ENCODE results near the gene RNF41. TPM values are rescaled to one million over a fixed set of nuclear protein-coding genes. Genes with fewer than 3 reads are reported as not detected.

Gene RNF41
- total and polyA plus RNA-seq, 4 donors: 32.9 to 61.4 (median 45.1) TPM

- DNase-seq (no peak), ATAC-seq (ENCODE audit: low FRiP score) (no peak)
- no peaks in the 10 kb centered on the region for H3K9me3 ChIP-seq (ENCODE audit: control insufficient read depth, low read length)
- WGBS, 2 donors: 80 to 88% methylated on average over 1 of the region's 1 CpG
- intact Hi-C loops (cut with DNase I): no loop called here
- H3K27me3 ChIP-seq (ENCODE audit: control insufficient read depth in 1 of 2, insufficient read depth in 2 of 2, low read length in 1 of 2): no peaks in the 10 kb centered on the region
- no peaks in the 10 kb centered on the region for H3K4me1 ChIP-seq (ENCODE audit: control insufficient read depth in 1 of 2, insufficient read depth in 2 of 2, low read length in 2 of 2)
- no peak overlapping the region for H3K4me3 ChIP-seq (ENCODE audit: low read length in 2 of 2)
- H3K27ac ChIP-seq (ENCODE audit: low read depth in 1 of 2, low read length in 2 of 2): no peak overlapping the region
- H3K36me3 ChIP-seq (ENCODE audit: control insufficient read depth in 1 of 2, insufficient read depth in 2 of 2, low read length in 1 of 2): peaks cover 2 to 17% of the 10 kb centered on the region in 2 donors
Measured at GRCh38 chr12:56212361-56212760, 9.4 kb downstream of the RNF41 start.

- intact Hi-C loops (cut with DNase I): no loop called here
- ATAC-seq (ENCODE audit: low FRiP score) (no peak), DNase-seq (no peak)
- WGBS, 2 donors: 75 to 83% methylated on average over 6 of the region's 6 CpGs
- no peaks in the 10 kb centered on the region for H3K4me1 ChIP-seq (ENCODE audit: control insufficient read depth in 1 of 2, insufficient read depth in 2 of 2, low read length in 2 of 2)
- no peak overlapping the region for H3K4me3 ChIP-seq (ENCODE audit: low read length in 2 of 2)
- no peak overlapping the region for H3K27ac ChIP-seq (ENCODE audit: low read depth in 1 of 2, low read length in 2 of 2)
- peaks cover 7 to 20% of the 10 kb centered on the region in 2 donors for H3K36me3 ChIP-seq (ENCODE audit: control insufficient read depth in 1 of 2, insufficient read depth in 2 of 2, low read length in 1 of 2)
- H3K27me3 ChIP-seq (ENCODE audit: control insufficient read depth in 1 of 2, insufficient read depth in 2 of 2, low read length in 1 of 2): no peaks in the 10 kb centered on the region
- H3K9me3 ChIP-seq (ENCODE audit: control insufficient read depth, low read length): no peaks in the 10 kb centered on the region
Measured at GRCh38 chr12:56208006-56208405, 13.7 kb downstream of the RNF41 start.

- Histone ChIP-seq H3K36me3 (ENCODE audit: control insufficient read depth in 1 of 2, insufficient read depth in 2 of 2, low read length in 1 of 2) (peaks cover 7 to 16% of the 10 kb centered on the region in 2 donors), H3K9me3 (ENCODE audit: control insufficient read depth, low read length) (no peaks in the 10 kb centered on the region), H3K27ac (ENCODE audit: low read depth in 1 of 2, low read length in 2 of 2) (no peak overlapping the region), H3K4me3 (ENCODE audit: low read length in 2 of 2) (no peak overlapping the region), H3K27me3 (ENCODE audit: control insufficient read depth in 1 of 2, insufficient read depth in 2 of 2, low read length in 1 of 2) (no peaks in the 10 kb centered on the region), H3K4me1 (ENCODE audit: control insufficient read depth in 1 of 2, insufficient read depth in 2 of 2, low read length in 2 of 2) (no peaks in the 10 kb centered on the region)
- intact Hi-C loops (cut with DNase I): loop anchor here in 1 of 2 donors (2.0 kb wide), 1 partner anchor 18 kb away; the partner anchor contains the start of gene NABP2
- WGBS, 2 donors: 46 to 48% methylated on average over 14 of the region's 14 CpGs
- DNase-seq: peak in 1 of 2 donors; percentile 69
- ATAC-seq (ENCODE audit: low FRiP score): peak; percentile 68
Measured at GRCh38 chr12:56206452-56207166, 15.1 kb downstream of the RNF41 start.

- ATAC-seq (ENCODE audit: low FRiP score) (no peak), DNase-seq (no peak)
- H3K4me1 ChIP-seq (ENCODE audit: control insufficient read depth in 1 of 2, insufficient read depth in 2 of 2, low read length in 2 of 2): no peaks in the 10 kb centered on the region
- H3K27ac ChIP-seq (ENCODE audit: low read depth in 1 of 2, low read length in 2 of 2): peak overlapping the region in 1 of 2 donors; percentile 15
- no peaks in the 10 kb centered on the region for H3K27me3 ChIP-seq (ENCODE audit: control insufficient read depth in 1 of 2, insufficient read depth in 2 of 2, low read length in 1 of 2)
- intact Hi-C loops (cut with DNase I): no loop called here
- no peak overlapping the region for H3K4me3 ChIP-seq (ENCODE audit: low read length in 2 of 2)
- no peaks in the 10 kb centered on the region for H3K9me3 ChIP-seq (ENCODE audit: control insufficient read depth, low read length)
- H3K36me3 ChIP-seq (ENCODE audit: control insufficient read depth in 1 of 2, insufficient read depth in 2 of 2, low read length in 1 of 2): peaks cover 7 to 16% of the 10 kb centered on the region in 2 donors
Measured at GRCh38 chr12:56205445-56205844, 16.3 kb downstream of the RNF41 start.

- H3K9me3 ChIP-seq (ENCODE audit: control insufficient read depth, low read length): no peaks in the 10 kb centered on the region
- H3K36me3 ChIP-seq (ENCODE audit: control insufficient read depth in 1 of 2, insufficient read depth in 2 of 2, low read length in 1 of 2): peaks cover 7 to 11% of the 10 kb centered on the region in 2 donors
- H3K4me3 ChIP-seq (ENCODE audit: low read length in 2 of 2): no peak overlapping the region
- intact Hi-C loops (cut with DNase I): no loop called here
- H3K4me1 ChIP-seq (ENCODE audit: control insufficient read depth in 1 of 2, insufficient read depth in 2 of 2, low read length in 2 of 2): no peaks in the 10 kb centered on the region
- ATAC-seq (ENCODE audit: low FRiP score) (no peak), DNase-seq (no peak)
- no peak overlapping the region for H3K27ac ChIP-seq (ENCODE audit: low read depth in 1 of 2, low read length in 2 of 2)
- H3K27me3 ChIP-seq (ENCODE audit: control insufficient read depth in 1 of 2, insufficient read depth in 2 of 2, low read length in 1 of 2): no peaks in the 10 kb centered on the region
Measured at GRCh38 chr12:56204275-56204674, 17.4 kb downstream of the RNF41 start.

GRCh38 chr12:56202838-56203237 lies 18.9 kb downstream of the RNF41 start:
- no peak for ATAC-seq (ENCODE audit: low FRiP score)
- H3K27ac ChIP-seq (ENCODE audit: low read depth in 1 of 2, low read length in 2 of 2): no peak overlapping the region
- no peak overlapping the region for H3K4me3 ChIP-seq (ENCODE audit: low read length in 2 of 2)
- H3K4me1 ChIP-seq (ENCODE audit: control insufficient read depth in 1 of 2, insufficient read depth in 2 of 2, low read length in 2 of 2): no peaks in the 10 kb centered on the region
- H3K27me3 ChIP-seq (ENCODE audit: control insufficient read depth in 1 of 2, insufficient read depth in 2 of 2, low read length in 1 of 2): no peaks in the 10 kb centered on the region
- intact Hi-C loops (cut with DNase I): no loop called here
- 50 to 55% methylated on average over 2 of the region's 2 CpGs for WGBS, 2 donors
- H3K36me3 ChIP-seq (ENCODE audit: control insufficient read depth in 1 of 2, insufficient read depth in 2 of 2, low read length in 1 of 2): peaks cover 7 to 9% of the 10 kb centered on the region in 2 donors
- no peak for DNase-seq
- H3K9me3 ChIP-seq (ENCODE audit: control insufficient read depth, low read length): no peaks in the 10 kb centered on the region

- no peak for DNase-seq
- Histone ChIP-seq H3K27ac (ENCODE audit: low read depth in 1 of 2, low read length in 2 of 2) (no peak overlapping the region), H3K27me3 (ENCODE audit: control insufficient read depth in 1 of 2, insufficient read depth in 2 of 2, low read length in 1 of 2) (no peaks in the 10 kb centered on the region), H3K4me1 (ENCODE audit: control insufficient read depth in 1 of 2, insufficient read depth in 2 of 2, low read length in 2 of 2) (no peaks in the 10 kb centered on the region), H3K9me3 (ENCODE audit: control insufficient read depth, low read length) (no peaks in the 10 kb centered on the region), H3K36me3 (ENCODE audit: control insufficient read depth in 1 of 2, insufficient read depth in 2 of 2, low read length in 1 of 2) (peaks cover 4 to 6% of the 10 kb centered on the region in 2 donors), H3K4me3 (ENCODE audit: low read length in 2 of 2) (no peak overlapping the region)
- WGBS, 2 donors: 43 to 67% methylated on average over 1 of the region's 1 CpG
- intact Hi-C loops (cut with DNase I): no loop called here
- no peak for ATAC-seq (ENCODE audit: low FRiP score)
Measured at GRCh38 chr12:56202366-56202765, 19.4 kb downstream of the RNF41 start.

- H3K27me3 ChIP-seq (ENCODE audit: control insufficient read depth in 1 of 2, insufficient read depth in 2 of 2, low read length in 1 of 2): no peaks in the 10 kb centered on the region
- no peak for DNase-seq
- intact Hi-C loops (cut with DNase I): no loop called here
- H3K9me3 ChIP-seq (ENCODE audit: control insufficient read depth, low read length): no peaks in the 10 kb centered on the region
- no peak overlapping the region for H3K27ac ChIP-seq (ENCODE audit: low read depth in 1 of 2, low read length in 2 of 2)
- H3K4me1 ChIP-seq (ENCODE audit: control insufficient read depth in 1 of 2, insufficient read depth in 2 of 2, low read length in 2 of 2): no peaks in the 10 kb centered on the region
- no peak overlapping the region for H3K4me3 ChIP-seq (ENCODE audit: low read length in 2 of 2)
- 7% methylated on average over 1 of the region's 1 CpG for WGBS, 2 donors
- H3K36me3 ChIP-seq (ENCODE audit: control insufficient read depth in 1 of 2, insufficient read depth in 2 of 2, low read length in 1 of 2): no peaks in the 10 kb centered on the region
- no peak for ATAC-seq (ENCODE audit: low FRiP score)
Measured at GRCh38 chr12:56198836-56199235, 22.9 kb downstream of the RNF41 start.

GRCh38 chr12:56197921-56198635 lies 23.6 kb downstream of the RNF41 start:
- Histone ChIP-seq H3K4me1 (ENCODE audit: control insufficient read depth in 1 of 2, insufficient read depth in 2 of 2, low read length in 2 of 2) (no peaks in the 10 kb centered on the region), H3K27ac (ENCODE audit: low read depth in 1 of 2, low read length in 2 of 2) (no peak overlapping the region), H3K9me3 (ENCODE audit: control insufficient read depth, low read length) (no peaks in the 10 kb centered on the region), H3K27me3 (ENCODE audit: control insufficient read depth in 1 of 2, insufficient read depth in 2 of 2, low read length in 1 of 2) (no peaks in the 10 kb centered on the region), H3K4me3 (ENCODE audit: low read length in 2 of 2) (no peak overlapping the region), H3K36me3 (ENCODE audit: control insufficient read depth in 1 of 2, insufficient read depth in 2 of 2, low read length in 1 of 2) (no peaks in the 10 kb centered on the region)
- WGBS, 2 donors: 71 to 77% methylated on average over 9 of the region's 9 CpGs
- ATAC-seq (ENCODE audit: low FRiP score) (no peak), DNase-seq (no peak)
- intact Hi-C loops (cut with DNase I): no loop called here
